GM23248 (cell line): ENCODE data around the gene PRRT2.

Experiments used
- EZH2 ChIP-seq: fragments of 200-600 bp; sonication (generic); IDR thresholded peaks from 2 replicates; pipeline ENCODE4 v1.6.1; 2018; ENCODE audit warnings: antibody characterized with exemption, mild to moderate bottlenecking; ENCODE audit not compliant: insufficient read depth, poor library complexity, severe bottlenecking
- EZH2phosphoT487 ChIP-seq: fragments of 200-600 bp; sonication (generic); IDR thresholded peaks from 2 replicates; pipeline ENCODE4 v1.6.1; 2018; ENCODE audit warnings: antibody characterized with exemption, moderate library complexity, mild to moderate bottlenecking, low read depth; ENCODE audit not compliant: insufficient read depth

DNA sequence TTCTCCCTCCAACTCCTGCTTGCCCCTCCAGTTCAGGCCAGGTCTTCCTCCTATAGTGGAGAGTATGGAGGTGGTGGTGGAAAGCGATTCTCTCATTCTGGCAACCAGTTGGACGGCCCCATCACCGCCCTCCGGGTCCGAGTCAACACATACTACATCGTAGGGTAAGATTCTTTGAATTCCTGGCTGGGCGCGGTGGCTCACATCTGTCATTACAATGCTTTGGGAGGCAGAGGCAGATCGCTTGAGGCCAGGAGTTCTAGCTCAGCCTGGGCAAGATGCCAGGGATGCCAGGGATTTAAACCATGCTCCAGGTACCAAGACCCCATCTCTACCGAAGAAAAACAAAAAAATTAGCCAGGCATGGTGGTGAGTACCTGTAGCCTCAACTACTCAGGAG, 32.5 kb upstream of the PRRT2 start:
- TF ChIP-seq EZH2, result no peak
- no peak for TF ChIP-seq EZH2phosphoT487
